CD4-positive, alpha-beta T cell treated with Interleukin-15 for 1 hour (primary cell): ENCODE results near the gene PRRG1.
"Not testable (repeated sequence)": the region's sequence is repeated elsewhere in the genome, so short reads cannot be mapped to it uniquely, and the experiment has no call there.

Experiments used
- DNase-seq: peaks from one replicate; pipeline ENCODE4 v3.0.0-alpha.2; 2020

PRRG1 gene

GRCh38 chrX:37380256-37380655 is 31.1 kb downstream of the PRRG1 start:
- no peak for DNase-seq

- DNase-seq = no peak
Measured at GRCh38 chrX:37380924-37381323, 31.8 kb downstream of the PRRG1 start.

- no peak for DNase-seq
Measured at GRCh38 chrX:37383313-37383712, 34.1 kb downstream of the PRRG1 start.

GRCh38 chrX:37388413-37388812 is 39.2 kb downstream of the PRRG1 start:
- no peak for DNase-seq

- DNase-seq = no peak
Measured at GRCh38 chrX:37405956-37406355, 56.8 kb downstream of the PRRG1 start.

GRCh38 chrX:37407736-37408135 is 58.6 kb downstream of the PRRG1 start:
- no peak for DNase-seq

- no peak for DNase-seq
Measured at GRCh38 chrX:37409278-37409677, 60.1 kb downstream of the PRRG1 start.

- DNase-seq = no peak
Measured at GRCh38 chrX:37420185-37420584, 71.0 kb downstream of the PRRG1 start.

- DNase-seq = no peak
Measured at GRCh38 chrX:37420756-37421155, 71.6 kb downstream of the PRRG1 start.

GRCh38 chrX:37424000-37424429 is 74.9 kb downstream of the PRRG1 start:
- no peak for DNase-seq

- no peak for DNase-seq
Measured at GRCh38 chrX:37425370-37425769, 76.2 kb downstream of the PRRG1 start.

GRCh38 chrX:37428962-37429361 is 79.8 kb downstream of the PRRG1 start:
- DNase-seq = not testable (repeated sequence)

GRCh38 chrX:37434362-37434761 is 85.2 kb downstream of the PRRG1 start:
- no peak for DNase-seq

- no peak for DNase-seq
Measured at GRCh38 chrX:37437160-37437559, 88.0 kb downstream of the PRRG1 start.

- DNase-seq = no peak
Measured at GRCh38 chrX:37441377-37441776, 92.2 kb downstream of the PRRG1 start.

- no peak for DNase-seq
Measured at GRCh38 chrX:37445182-37445581, 96.0 kb downstream of the PRRG1 start.

- no peak for DNase-seq
Measured at GRCh38 chrX:37453821-37454220, 104.7 kb downstream of the PRRG1 start.

GRCh38 chrX:37454537-37455285 is 105.5 kb downstream of the PRRG1 start:
- DNase-seq = no peak

- no peak for DNase-seq
Measured at GRCh38 chrX:37455381-37455780, 106.2 kb downstream of the PRRG1 start.

- DNase-seq = not testable (repeated sequence)
Measured at GRCh38 chrX:37460285-37460684, 111.1 kb downstream of the PRRG1 start.

GRCh38 chrX:37462346-37462745 is 113.2 kb downstream of the PRRG1 start:
- DNase-seq = no peak

- DNase-seq = no peak
Measured at GRCh38 chrX:37468124-37468739, 119.1 kb downstream of the PRRG1 start.

GRCh38 chrX:37470711-37471110 is 121.5 kb downstream of the PRRG1 start:
- DNase-seq = no peak

GRCh38 chrX:37472836-37473235 is 123.7 kb downstream of the PRRG1 start:
- DNase-seq = no peak

- no peak for DNase-seq
Measured at GRCh38 chrX:37474478-37474877, 125.3 kb downstream of the PRRG1 start.
